ENCODE measurements around the gene DKC1.

DNA sequence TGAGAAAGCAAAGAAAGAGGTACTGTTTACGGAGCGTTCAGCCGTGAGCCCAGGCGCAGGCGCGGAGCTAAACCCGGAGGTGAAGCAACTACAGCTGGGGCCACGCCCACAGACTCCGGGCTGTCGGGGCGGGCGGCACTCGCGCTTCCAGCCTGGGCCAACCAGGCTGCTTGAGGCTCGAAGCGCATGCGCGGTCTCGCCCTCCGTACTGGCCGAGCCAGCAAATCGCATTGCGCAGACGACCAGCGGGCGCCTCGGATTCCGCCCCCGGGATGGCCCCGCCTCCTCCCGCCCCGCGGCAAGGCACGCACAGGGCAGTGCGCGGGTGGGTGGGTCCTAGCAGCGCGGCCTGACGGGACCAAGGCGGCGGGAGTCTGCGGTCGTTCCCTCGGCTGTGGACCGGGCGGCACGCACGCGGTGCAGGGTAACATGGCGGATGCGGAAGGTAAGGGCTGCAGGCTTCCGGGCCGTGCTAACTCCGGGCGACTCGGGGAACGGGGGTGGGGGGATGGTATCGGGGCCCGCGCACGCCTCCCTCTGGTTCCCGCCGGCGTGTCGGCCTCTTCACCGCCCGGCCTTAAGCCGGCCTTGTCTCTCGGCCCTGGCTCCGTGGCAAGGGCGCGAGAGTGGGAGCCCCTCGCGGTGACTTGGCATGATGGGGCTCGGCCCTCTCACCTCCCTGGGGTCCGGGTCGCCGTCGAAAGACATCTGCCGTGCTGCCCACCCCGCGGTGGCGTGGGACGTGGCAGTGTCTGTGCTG is at the start of gene DKC1:
- TF ChIP-seq EZH2 (IDR thresholded peaks at IDR 0.05; ENCODE audit: borderline replicate concordance, low read length), result no peak
- TF ChIP-seq, protein P1, sequence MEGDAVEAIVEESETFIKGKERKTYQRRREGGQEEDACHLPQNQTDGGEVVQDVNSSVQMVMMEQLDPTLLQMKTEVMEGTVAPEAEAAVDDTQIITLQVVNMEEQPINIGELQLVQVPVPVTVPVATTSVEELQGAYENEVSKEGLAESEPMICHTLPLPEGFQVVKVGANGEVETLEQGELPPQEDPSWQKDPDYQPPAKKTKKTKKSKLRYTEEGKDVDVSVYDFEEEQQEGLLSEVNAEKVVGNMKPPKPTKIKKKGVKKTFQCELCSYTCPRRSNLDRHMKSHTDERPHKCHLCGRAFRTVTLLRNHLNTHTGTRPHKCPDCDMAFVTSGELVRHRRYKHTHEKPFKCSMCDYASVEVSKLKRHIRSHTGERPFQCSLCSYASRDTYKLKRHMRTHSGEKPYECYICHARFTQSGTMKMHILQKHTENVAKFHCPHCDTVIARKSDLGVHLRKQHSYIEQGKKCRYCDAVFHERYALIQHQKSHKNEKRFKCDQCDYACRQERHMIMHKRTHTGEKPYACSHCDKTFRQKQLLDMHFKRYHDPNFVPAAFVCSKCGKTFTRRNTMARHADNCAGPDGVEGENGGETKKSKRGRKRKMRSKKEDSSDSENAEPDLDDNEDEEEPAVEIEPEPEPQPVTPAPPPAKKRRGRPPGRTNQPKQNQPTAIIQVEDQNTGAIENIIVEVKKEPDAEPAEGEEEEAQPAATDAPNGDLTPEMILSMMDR (conservative IDR thresholded peaks at IDR 0.05 in 1 of 2, IDR thresholded peaks at IDR 0.05 in 1 of 2; ENCODE audit: extremely low read depth in 1 of 2, insufficient read depth in 1 of 2, low read depth in 1 of 2, low read length in 2 of 2), result peak in 1 of 2 donors; percentile 18

All from mammary epithelial cell (primary cell).